Suppressor macrophage treated with lipopolysaccharide for 1 hour (primary cell): Measurements from ENCODE around the gene MLLT1.

Experiments
- DNase-seq, 3 donors: peaks; one replicate each; pipeline ENCODE4 v3.0.0-alpha.2; 2020 to 2022

Gene MLLT1

DNA sequence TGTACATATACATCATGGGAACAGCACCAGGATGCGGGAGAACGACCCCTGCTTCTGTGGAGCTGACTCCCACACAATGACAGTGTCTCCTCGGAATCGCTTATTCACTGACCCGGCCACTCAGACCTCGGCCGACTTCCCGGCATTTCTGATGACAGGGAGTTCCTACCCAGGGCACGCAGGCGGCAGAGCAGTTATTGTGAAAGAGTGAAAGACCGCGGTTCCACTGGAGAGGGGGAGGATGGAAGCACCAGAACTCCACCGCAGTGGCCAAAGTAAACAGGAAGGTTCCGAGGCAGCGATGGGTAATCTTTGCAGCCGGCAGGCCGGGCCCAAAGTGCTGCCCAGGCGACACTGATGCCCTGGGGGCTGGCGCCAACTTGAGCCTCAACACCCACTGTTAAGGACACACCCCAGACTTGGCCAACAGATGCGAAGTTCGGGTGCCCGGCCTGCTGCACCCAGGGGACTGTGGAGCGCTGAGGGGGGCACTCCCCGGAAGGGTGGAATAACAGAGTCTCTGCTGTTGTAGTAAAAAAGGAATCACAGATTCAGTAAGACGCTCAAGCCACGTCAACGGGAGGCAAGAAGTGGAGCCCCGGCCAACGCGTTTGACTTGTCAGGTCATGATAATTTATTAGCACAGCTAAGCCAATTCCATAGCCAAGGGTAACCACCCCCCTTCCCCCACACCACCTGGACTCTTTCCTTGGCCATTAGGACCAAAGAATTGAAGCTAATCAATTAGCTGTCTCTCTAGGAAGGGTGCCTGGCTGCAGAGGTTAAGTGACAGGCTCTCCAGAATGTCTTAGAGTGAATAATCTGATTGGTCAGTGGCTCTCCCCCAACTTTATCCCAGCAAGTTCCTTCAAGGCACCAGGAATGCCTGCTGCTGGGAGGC is 5.8 kb downstream of the MLLT1 start:
- peak; percentile 92 to 95 (median 93) for DNase-seq

DNA sequence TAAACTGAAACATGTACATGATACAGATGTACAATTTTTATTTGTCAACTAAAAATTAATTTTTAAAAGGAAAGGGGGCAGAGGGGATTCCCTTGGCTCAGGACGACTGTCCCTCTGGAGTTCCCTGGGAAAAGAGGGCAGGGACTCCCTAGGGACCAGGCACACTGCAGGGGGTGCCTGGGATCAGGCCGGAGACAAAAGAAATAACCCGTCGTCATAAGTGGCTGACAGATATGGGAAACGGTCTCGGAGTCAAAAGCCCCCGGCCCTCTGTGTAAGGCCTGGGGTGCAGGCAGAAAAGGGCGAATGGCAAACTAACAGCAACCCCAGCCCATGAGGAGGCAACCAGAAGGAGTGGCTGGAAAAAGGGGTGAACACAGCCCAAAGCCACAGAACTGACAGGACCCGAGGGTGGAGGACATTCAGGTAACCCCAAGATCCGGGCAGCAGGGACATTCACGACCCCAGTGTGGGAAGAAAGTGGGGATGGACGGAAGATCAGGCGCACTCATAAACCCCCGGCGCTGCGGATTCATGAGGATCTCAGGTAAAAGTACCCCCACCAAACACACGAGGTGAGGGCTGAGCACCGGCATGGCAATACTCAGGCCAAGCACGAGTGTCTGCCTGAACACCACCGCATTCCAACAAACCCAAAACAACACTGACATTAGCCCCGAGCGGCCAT is 6.7 kb downstream of the MLLT1 start:
- no peak for DNase-seq

GRCh38 chr19:6272411-6272791 is 7.4 kb downstream of the MLLT1 start:
- no peak for DNase-seq

GRCh38 chr19:6271721-6272410 is 7.9 kb downstream of the MLLT1 start:
- DNase-seq = no peak

GRCh38 chr19:6271251-6271650 is 8.5 kb downstream of the MLLT1 start:
- DNase-seq = no peak

DNA sequence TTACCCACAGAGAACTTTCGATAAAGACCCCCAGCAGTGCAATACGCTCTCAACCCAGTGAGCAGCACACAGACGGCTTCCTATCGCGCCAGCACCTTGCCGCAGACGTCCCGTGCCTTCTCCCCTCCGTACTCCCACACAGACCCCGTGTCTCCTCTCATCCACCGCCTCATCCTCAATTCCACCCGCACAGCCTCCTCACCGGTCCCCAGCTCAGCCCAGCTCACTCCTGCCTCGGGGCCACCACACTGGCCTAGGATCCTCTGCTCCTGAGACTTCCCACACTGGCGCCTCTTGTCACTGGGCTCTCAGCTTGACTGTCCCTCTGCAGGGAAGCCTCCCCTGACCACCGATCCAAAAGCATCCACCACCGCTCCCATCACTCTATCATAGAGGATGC is 9.0 kb downstream of the MLLT1 start:
- no peak for DNase-seq

DNA sequence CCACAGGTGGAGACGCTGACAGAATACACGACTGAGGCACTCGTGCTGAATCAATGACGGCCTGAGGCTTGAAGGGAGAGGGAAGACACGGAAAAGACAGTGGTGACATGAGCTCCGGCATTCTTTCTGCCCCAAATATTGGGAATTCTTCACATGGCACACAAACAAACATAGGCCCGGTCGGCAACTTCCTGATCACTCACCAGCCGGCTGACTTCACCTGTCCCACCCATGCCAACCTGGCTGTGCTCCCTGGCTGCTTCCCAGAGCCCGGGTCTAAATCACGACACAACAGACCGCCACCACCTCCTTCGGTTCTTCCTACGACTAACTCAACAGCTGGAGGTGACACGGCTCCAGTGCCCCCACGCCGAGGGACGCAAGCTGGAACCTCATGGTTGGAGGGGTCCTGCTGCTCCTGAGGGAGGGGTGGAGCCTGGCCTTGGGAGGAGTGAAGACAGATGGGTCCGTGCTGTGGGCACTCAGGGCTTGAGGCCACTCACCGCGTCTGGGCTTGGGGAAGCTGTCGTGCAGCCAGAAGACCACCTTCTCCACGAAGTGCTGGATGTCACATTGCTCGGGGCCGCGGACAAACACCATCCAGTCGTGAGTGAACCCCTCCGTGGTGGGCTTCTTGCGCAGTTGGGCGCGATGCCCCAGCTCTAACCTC is 9.6 kb downstream of the MLLT1 start:
- DNase-seq = no peak

- no peak for DNase-seq
Measured at GRCh38 chr19:6269101-6269886, 10.5 kb downstream of the MLLT1 start.

DNA sequence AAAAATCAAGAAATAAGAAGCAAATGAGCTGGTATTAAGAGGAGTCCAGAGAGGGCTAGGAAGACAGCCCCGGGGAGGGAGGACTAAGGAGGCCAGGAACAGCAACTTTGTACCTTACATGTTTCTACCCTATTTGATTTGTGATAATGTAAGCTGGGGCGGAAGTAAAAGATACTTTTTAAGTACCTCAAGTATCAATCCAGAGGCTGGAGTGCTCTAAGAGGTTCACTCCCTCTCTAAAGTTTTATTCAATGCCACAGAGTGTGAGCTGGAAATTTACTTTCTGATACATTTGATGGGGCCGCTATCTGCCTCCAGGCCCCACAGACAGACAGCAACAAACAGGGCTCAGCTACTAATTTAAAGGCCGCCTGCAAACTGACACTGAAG is 11.4 kb downstream of the MLLT1 start:
- DNase-seq = no peak

DNA sequence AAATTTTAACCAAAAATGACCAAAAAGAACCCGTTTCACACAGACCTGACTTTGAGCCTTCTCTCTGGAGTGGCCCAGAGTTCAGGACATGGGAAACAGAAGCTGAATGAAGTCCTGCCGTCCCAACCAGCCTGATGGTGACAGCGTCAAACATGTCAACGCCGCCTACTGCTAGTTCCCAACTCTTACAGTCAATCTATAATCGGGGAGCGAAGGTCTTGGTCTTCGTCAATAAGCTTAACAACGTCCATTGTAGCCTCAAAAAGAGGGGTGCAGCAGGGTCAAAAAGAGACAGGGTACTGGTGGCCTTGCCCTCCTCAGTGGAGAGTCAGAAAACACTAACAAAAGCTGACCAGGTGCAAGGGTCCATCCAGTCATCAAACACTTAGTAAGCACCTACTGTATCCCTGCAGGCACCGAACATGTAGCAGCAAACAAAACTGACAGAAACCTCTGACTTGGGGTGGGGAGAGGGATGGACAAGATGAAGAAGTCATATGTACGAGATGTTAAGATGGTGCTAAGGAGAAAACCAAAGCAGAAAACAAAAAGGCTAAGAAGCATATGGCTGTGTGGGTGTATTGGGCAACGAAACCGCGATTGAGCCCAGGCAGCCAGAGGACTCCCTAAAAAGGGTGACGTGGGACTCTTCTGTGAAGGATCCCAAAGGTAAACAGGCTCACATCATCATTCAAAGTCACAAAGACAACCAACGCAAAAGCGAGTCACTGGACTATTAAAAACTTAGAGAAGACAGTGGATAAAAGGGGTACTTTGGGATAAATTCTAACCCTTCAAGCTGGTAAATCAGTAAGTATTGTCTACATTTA is 12.0 kb downstream of the MLLT1 start:
- DNase-seq = no peak

GRCh38 chr19:6264803-6265202 is 15.0 kb downstream of the MLLT1 start:
- DNase-seq = no peak

GRCh38 chr19:6263735-6264444 is 15.9 kb downstream of the MLLT1 start:
- DNase-seq = no peak

DNA sequence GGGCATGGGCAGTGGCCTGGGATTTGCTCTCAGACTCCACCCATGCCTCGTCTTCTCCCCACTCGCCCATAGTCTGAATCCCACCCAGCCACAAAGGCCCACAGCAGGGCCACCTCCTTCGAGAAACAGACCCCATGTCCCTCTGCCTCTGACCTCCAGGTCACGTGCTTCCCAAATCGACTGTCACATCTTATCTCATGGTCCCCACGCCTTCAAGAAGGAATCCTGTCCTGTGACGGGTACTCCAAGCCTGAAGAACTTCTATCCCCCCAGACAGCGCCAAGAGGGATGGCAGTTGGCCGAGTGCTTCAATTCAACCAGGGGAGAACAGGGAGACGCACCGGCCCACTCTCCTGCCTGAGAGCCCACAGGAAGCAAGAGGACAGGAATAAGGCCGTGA is 16.5 kb downstream of the MLLT1 start:
- DNase-seq = no peak

GRCh38 chr19:6262519-6262918 is 17.3 kb downstream of the MLLT1 start:
- no peak for DNase-seq

DNA sequence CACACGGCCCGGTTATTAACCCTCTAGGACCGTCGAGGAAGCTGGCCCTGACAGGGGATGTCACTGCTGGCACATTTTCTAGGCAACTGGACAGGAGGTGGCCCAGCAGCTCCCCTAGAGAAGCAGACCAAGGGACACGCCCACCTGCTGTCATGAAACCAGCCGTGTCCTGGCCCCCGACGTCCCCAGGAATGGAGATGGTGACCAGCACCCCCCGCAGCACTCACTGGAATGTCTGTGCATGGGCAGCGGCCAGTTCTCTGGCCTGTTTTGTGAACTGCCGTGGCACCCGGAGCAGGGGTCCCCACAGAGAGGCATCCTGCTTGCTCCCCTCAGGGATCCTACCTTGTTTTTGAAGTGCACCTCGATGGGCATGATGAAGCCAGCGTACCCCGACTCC is 17.9 kb downstream of the MLLT1 start:
- DNase-seq = no peak

DNA sequence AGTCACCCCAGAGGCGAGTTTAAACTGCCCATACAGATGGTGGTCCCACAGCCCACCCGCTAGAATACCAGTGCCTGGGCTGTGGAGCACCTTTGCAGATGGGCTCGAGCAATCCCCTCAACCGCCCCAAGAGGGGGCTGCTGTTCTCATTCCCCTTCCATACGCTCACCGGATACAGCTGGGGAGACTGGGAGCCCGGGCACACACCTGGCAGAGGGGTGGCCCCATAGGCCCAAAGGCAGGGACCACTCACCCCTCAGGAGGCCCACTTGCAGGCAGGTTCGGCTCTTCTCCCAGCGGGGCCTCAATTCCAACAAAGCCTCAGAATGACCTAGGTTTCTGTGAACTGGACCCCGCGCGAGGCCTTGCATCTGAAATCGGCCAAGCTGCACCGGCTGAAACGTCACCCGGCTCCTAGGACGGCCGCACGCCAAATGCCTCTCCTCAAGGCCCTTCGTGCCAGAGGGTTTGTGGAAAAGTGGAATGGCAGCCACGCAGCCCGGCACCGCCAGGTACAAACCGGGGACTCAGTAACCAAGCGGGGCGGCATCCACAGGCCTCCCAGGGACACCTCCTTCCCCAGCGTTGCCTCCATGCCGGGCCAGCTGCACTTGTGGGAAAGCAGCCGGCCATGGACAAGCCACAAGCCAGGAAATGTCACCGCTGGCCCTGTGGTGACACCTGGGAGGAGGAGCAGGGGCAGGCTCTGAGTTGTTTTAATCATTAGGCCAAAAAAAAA is 18.7 kb downstream of the MLLT1 start:
- peak; percentile 29 to 48 (median 33) for DNase-seq

DNA sequence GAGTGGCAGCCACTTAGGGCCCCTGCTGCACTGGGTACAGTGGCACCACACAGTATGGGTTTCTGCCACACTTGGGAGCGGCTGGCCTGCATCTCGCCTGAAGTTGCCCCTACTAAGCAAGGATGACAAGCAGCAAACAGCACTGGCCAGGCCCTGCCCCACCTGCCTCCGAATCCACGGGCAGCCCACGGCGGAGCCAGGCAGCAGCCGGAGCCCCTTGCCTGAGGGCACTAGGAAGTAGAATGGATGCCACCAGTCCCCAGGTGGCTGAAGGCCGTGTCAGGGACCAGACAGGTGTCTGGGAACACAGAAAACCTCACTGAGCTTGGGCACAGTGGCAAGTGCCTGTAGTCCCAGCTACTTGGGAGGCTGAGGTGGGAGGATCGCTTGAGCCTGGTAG is 19.4 kb downstream of the MLLT1 start:
- no peak for DNase-seq

- DNase-seq = no peak
Measured at GRCh38 chr19:6259312-6259861, 20.4 kb downstream of the MLLT1 start.

DNA sequence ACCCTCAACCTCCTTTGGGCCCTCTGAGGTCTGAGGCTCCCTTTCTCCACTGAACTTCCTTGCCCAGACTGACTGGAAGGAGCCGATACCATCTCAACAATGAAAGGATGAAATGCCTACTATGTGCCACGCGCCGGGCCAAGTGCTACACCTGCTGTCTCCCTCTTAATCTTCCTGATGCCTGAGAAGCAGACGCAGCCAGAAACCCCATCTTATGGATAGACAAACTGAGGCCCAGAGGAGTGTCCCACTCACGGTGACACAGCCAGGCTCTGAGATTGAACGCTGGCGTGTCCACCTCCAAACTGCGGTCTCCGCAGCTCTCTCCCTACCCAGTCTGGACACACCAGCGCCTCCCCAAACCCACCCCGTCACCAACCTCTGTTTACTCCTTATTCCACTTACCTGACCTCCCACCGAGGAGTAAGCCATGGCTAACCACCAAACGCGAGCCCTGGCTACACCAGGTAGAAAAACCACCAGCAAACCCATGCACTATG is 20.9 kb downstream of the MLLT1 start:
- no peak for DNase-seq
